Gastrocnemius medialis (tissue), 4 donors: ENCODE results near the gene ABTB2. TPM values are rescaled to one million over a fixed set of nuclear protein-coding genes. Genes with fewer than 3 reads are reported as not detected.

ENCODE experiments used
- ATAC-seq, 2 donors: fragments of 150-250 bp; one replicate each; pipeline ENCODE4 v1.9.1; 2016
- DNase-seq, 2 donors: peaks; one replicate each; pipeline ENCODE4 v3.0.0-alpha.2; 2019
- H3K27ac ChIP-seq, 4 donors: fragments of 200-600 bp; sonication (generic); 1 replicate in 1 of 4; 2 replicates in 3 of 4; pipeline ENCODE4 v1.5.1; 2016 to 2018; ENCODE audit warnings: mild to moderate bottlenecking in 2 of 4, moderate library complexity in 1 of 4
- H3K27me3 ChIP-seq, 3 donors: fragments of 200-600 bp; sonication (generic) in 2 of 3; 1 replicate in 1 of 3; 2 replicates in 2 of 3; pipeline versions ENCODE4 v1.5.1 to v1.6.0; 2016 to 2019; ENCODE audit warnings: mild to moderate bottlenecking in 1 of 3, moderate library complexity in 1 of 3
- H3K36me3 ChIP-seq, 2 donors: fragments of 200-600 bp; sonication (generic) in 1 of 2; one replicate each; pipeline ENCODE4 v1.5.1; 2017 to 2018
- H3K4me1 ChIP-seq, 2 donors: fragments of 200-600 bp; sonication (generic) in 1 of 2; one replicate each; pipeline ENCODE4 v1.5.1; 2016 to 2017; ENCODE audit warnings: mild to moderate bottlenecking in 2 of 2
- H3K4me3 ChIP-seq, 4 donors: fragments of 200-600 bp; sonication (generic) in 3 of 4; 1 replicate in 1 of 4; 2 replicates in 3 of 4; pipeline ENCODE4 v1.5.1; 2016 to 2019; ENCODE audit warnings: mild to moderate bottlenecking in 2 of 4
- H3K9me3 ChIP-seq, 3 donors: fragments of 200-600 bp; sonication (generic) in 2 of 3; 1 replicate in 1 of 3; 2 replicates in 2 of 3; pipeline ENCODE4 v1.5.1; 2016 to 2019
- POLR2A ChIP-seq, 2 donors: fragments of 450-650 bp; IDR thresholded peaks; one replicate each; pipeline ENCODE4 v1.6.1; 2017; ENCODE audit warnings: antibody characterized with exemption in 2 of 2, mild to moderate bottlenecking in 2 of 2, moderate library complexity in 2 of 2
- in situ Hi-C, 4 donors: fragments of 200-750 bp; cut with MboI; loops; one replicate each; pipeline versions ENCODE4 v1.15.0 to v1.8.0; 2017; ENCODE audit warnings: low sequenced_read_pairs in 4 of 4
- intact Hi-C: fragments of 100-400 bp; cut with DNase I; formaldehyde crosslinking; loops from one replicate; pipeline ENCODE4 v1.15.1; 2023; ENCODE audit warnings: low total_unique reads
- total RNA-seq, 4 donors: library from RNA; depleted of rRNA; stranded (reverse); fragments of >200 nt; gene quantifications; one replicate each; pipeline versions ENCODE4 v1.1.0 to v1.2.3, GENCODE V29; 2016
- TF ChIP-seq, protein P1 (sequence below), 5 experiments: fragments of 450-650 bp in 3 of 5; fragments of 200-600 bp in 2 of 5; sonication (generic) in 2 of 5; IDR thresholded peaks in 4 of 5; conservative IDR thresholded peaks in 1 of 5; 1 replicate in 4 of 5; 2 replicates in 1 of 5; pipeline ENCODE4 v1.5.1; 2016 to 2019; ENCODE audit warnings: antibody characterized with exemption in 5 of 5, mild to moderate bottlenecking in 3 of 5, moderate library complexity in 3 of 5

The ABTB2 gene
- total RNA-seq, 4 donors from 2014 or later = 8.8 to 30.7 (median 12.2) TPM

DNA sequence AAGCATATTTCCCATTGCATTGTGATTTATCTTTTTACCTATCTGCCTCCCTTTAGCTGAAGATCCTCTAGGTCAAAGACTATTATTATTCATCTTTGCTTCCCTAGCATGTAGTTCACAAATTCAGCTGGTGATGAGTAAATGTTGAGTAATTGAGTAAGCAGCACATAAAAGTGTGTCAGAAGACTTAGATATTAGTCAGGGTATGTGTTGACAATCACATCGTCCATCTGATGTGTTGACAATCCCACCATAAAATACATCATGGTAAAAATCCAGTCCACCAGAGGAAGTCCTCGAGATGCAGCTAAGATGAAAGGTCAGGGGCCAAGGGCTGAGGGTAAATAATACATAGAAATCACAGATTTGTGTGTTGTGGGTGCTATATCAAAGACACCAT, 22.9 kb upstream of the ABTB2 start:
- Histone ChIP-seq H3K27me3 (no peaks in the 10 kb centered on the region), H3K4me1 (no peaks in the 10 kb centered on the region), H3K4me3 (no peak overlapping the region), H3K27ac (no peak overlapping the region), H3K9me3 (no peaks in the 10 kb centered on the region), H3K36me3 (no peaks in the 10 kb centered on the region)
- in situ Hi-C loops = no loop called here
- intact Hi-C loops = no loop called here
- DNase-seq = no peak
- ATAC-seq = no peak
- TF ChIP-seq POLR2A (IDR thresholded peaks at IDR 0.05) = no peak
- TF ChIP-seq, protein P1, sequence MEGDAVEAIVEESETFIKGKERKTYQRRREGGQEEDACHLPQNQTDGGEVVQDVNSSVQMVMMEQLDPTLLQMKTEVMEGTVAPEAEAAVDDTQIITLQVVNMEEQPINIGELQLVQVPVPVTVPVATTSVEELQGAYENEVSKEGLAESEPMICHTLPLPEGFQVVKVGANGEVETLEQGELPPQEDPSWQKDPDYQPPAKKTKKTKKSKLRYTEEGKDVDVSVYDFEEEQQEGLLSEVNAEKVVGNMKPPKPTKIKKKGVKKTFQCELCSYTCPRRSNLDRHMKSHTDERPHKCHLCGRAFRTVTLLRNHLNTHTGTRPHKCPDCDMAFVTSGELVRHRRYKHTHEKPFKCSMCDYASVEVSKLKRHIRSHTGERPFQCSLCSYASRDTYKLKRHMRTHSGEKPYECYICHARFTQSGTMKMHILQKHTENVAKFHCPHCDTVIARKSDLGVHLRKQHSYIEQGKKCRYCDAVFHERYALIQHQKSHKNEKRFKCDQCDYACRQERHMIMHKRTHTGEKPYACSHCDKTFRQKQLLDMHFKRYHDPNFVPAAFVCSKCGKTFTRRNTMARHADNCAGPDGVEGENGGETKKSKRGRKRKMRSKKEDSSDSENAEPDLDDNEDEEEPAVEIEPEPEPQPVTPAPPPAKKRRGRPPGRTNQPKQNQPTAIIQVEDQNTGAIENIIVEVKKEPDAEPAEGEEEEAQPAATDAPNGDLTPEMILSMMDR (IDR thresholded peaks at IDR 0.05 in 4 of 5, conservative IDR thresholded peaks at IDR 0.05 in 1 of 5) = no peak

DNA sequence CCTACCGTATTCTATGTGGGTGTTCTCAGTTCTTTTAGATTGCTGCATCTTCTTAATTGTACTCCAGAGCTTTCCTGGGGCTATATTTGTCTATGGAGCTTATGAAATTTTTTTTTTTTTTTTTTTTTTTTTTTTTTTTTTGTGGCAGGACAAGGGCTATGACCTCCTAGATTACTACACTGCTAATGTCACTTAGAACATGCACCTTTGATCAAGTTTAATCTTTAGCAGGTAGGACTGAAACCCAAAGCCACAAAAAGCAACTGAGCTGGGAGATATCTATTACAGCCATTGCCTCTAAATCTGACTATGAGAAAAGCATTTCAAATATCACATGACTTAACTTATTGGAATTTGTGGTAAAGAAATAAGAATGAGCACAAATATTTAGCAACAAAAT, 21.7 kb upstream of the ABTB2 start:
- H3K27ac ChIP-seq = no peak overlapping the region
- in situ Hi-C loops = loop anchor here in 1 of 4 donors (10.0 kb wide), 1 partner anchor 105 kb away; no protein-coding TSS in a partner anchor
- intact Hi-C loops = no loop called here
- no peaks in the 10 kb centered on the region for H3K9me3 ChIP-seq
- no peak for DNase-seq
- no peak overlapping the region for H3K4me3 ChIP-seq
- H3K27me3 ChIP-seq = no peaks in the 10 kb centered on the region
- ATAC-seq = no peak
- no peaks in the 10 kb centered on the region for H3K4me1 ChIP-seq
- H3K36me3 ChIP-seq = no peaks in the 10 kb centered on the region
- no peak for TF ChIP-seq POLR2A (IDR thresholded peaks at IDR 0.05)
- TF ChIP-seq, protein P1 (IDR thresholded peaks at IDR 0.05 in 4 of 5, conservative IDR thresholded peaks at IDR 0.05 in 1 of 5) = no peak

DNA sequence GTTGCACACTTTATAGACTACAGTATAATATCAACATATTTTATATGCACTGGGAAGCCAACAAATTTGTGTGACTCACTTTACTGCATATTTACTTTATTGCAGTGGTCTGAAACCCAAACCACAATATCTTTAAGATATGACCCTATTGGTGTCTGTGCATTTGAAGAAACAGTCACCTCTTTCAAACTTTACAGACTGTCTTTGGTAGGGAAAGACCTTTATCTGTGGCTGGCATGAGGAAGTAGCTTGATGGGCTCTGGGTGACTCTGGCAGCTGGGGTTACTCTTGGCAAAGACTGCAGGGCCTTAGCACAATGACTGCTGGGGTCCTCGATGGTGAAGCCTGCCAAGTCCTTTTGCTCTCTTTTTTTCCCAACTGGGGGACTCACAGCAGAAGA, 21.3 kb upstream of the ABTB2 start:
- Histone ChIP-seq H3K4me3 (no peak overlapping the region), H3K27ac (no peak overlapping the region), H3K9me3 (no peaks in the 10 kb centered on the region), H3K27me3 (no peaks in the 10 kb centered on the region), H3K4me1 (no peaks in the 10 kb centered on the region), H3K36me3 (no peaks in the 10 kb centered on the region)
- no peak for DNase-seq
- ATAC-seq = no peak
- in situ Hi-C loops (loop anchor here in 1 of 4 donors (10.0 kb wide), 1 partner anchor 106 kb away; no protein-coding TSS in a partner anchor), intact Hi-C loops (no loop called here)
- TF ChIP-seq, protein P1 (IDR thresholded peaks at IDR 0.05 in 4 of 5, conservative IDR thresholded peaks at IDR 0.05 in 1 of 5) = no peak
- TF ChIP-seq POLR2A (IDR thresholded peaks at IDR 0.05) = no peak

DNA sequence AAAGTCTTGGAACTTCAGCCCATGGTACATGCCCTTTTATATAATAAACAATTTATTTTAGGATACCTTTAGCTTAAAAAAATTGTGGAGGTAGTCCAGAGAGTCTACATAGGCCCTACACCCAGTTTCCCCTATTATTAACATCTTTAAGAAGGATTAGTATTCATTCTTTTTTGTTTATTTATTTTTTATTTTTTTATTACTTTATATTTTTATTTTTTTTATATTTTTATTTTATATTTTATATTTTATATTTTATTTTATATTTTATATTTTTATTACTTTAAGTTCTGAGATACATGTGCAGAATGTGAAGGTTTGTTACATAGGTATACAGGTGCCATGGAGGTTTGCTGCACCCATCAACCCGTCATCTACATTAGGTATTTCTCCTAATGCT, 15.9 kb upstream of the ABTB2 start:
- no peak for DNase-seq
- no peak for TF ChIP-seq POLR2A (IDR thresholded peaks at IDR 0.05)
- TF ChIP-seq, protein P1 (IDR thresholded peaks at IDR 0.05 in 4 of 5, conservative IDR thresholded peaks at IDR 0.05 in 1 of 5) = no peak
- H3K4me1 ChIP-seq = no peaks in the 10 kb centered on the region
- in situ Hi-C loops = loop anchor here in 2 of 4 donors (10.0 to 25.0 kb wide), 2 partner anchors 111 to 386 kb away; no protein-coding TSS in a partner anchor
- intact Hi-C loops = no loop called here
- no peaks in the 10 kb centered on the region for H3K27me3 ChIP-seq
- ATAC-seq = no peak
- H3K36me3 ChIP-seq = no peaks in the 10 kb centered on the region
- H3K9me3 ChIP-seq = no peaks in the 10 kb centered on the region
- H3K27ac ChIP-seq = no peak overlapping the region
- H3K4me3 ChIP-seq = no peak overlapping the region

DNA sequence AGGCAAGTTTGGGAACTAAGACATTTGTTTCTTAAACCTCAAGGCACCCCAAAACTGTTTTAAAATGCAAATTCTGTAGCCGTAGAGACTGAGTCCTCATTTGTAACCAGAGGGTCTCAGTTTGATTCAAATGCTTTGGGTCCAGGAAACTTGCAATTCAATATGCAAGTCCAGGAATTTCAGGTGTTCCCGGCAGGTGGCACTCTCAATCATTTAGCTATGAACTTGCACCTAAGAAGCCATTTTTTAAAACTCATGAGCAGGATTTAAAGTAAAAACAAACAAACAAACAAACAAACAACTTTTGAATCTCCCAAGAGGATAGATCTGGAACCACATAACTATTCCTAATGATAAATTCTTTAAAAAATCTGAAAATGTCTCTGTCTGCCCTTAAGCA, 8.7 kb upstream of the ABTB2 start:
- Histone ChIP-seq H3K27me3 (no peaks in the 10 kb centered on the region), H3K36me3 (no peaks in the 10 kb centered on the region), H3K9me3 (no peaks in the 10 kb centered on the region), H3K4me3 (no peak overlapping the region), H3K4me1 (no peaks in the 10 kb centered on the region), H3K27ac (no peak overlapping the region)
- no peak for TF ChIP-seq POLR2A (IDR thresholded peaks at IDR 0.05)
- TF ChIP-seq, protein P1 (IDR thresholded peaks at IDR 0.05 in 4 of 5, conservative IDR thresholded peaks at IDR 0.05 in 1 of 5) = peak in 1 of 5 experiments; percentile 31
- in situ Hi-C loops (loop anchor here in 2 of 4 donors (10.0 to 25.0 kb wide), 3 partner anchors 128 to 379 kb away; no protein-coding TSS in a partner anchor), intact Hi-C loops (no loop called here)
- DNase-seq (no peak), ATAC-seq (no peak)
